ENCODE data around the gene ITGAD.

The ITGAD gene

DNA sequence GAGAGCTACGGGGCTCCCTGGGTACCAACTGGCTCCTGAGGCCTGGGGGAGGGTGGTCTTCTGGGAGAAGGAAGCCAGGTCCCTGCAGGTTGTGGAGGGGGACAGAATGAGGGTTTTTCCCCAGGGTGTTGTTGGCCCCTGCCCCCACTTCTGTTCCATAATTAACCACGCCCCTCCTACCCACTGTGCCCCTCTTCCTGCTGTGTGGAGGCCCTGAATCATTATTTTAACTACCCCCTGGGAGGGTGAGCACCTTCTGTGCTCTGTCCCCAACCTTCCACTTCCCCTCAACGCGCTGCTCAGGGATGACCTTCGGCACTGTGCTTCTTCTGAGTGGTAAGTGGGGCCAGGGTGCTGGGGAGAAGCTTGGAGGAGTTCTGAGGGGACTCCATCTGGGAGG lies at the start of gene ITGAD:
Gene ITGAD (plus strand): TSS at position 280 of the 400 bp plus-strand sequence. CDS start 26 bp downstream, at position 306.
- no peak for DNase-seq (ENCODE audit: low read depth in 1 of 2, low spot score in 1 of 2)

DNA sequence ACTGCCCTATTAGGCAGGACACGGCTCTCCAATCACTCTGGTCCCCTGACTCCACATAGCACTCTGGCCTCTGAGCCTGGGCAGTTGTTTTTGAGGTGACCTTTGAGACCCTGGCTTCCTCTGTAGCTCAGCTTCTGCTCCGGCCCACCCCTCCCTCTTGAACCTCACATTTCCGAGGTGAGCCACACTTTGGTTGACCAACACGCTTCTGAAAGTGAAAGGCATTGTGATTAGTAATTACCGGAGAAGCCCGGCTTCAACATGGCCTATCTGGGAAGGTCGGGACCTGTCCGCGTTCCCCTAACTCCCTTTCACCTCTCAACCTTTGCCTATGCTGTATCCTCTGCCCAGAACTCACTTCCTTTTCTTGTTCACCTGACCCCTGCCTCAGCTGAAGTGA lies 48.4 kb upstream of the ITGAD start:
- no peak for DNase-seq (ENCODE audit: low read depth in 1 of 2, low spot score in 1 of 2)

DNA sequence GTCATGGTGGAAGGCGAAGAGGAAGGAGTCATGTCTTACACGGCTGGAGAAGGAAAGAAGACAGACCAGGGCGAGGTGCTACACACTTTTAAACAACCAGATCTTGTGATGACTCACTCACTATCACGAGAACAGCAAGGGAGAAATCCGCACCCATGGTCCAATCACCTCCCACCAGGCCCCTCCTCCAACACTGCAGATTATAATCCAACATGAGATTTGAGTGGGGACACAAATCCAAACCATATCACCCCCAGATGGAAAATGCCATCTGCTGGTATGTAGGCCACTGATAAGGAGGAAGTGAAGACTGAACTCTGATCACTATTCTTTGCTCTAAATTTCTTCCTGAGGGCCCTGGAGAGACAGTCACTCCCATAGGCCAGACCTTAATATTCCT lies 45.7 kb upstream of the ITGAD start:
- no peak for DNase-seq (ENCODE audit: low read depth in 1 of 2, low spot score in 1 of 2)

DNA sequence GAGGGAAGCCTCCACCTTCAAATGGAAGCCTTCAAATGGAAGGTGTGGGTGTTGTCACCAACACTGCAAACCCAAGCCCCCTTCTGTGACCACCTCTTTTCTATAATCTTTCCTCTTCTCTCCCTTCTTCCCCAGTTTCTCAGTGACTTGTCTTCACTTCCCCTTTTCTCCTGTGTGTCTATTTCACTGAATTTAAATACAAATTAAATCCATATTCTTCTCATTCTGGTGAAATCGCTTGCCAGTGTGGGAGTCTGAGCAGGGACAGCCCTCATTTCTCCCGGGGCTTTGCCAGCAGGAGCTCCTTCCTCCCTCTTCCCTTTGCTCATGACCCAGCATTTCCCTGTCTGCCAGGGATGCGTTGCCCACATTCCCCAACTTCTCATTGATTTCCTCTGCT lies 44.6 kb upstream of the ITGAD start:
- no peak for DNase-seq (ENCODE audit: low read depth in 1 of 2, low spot score in 1 of 2)

DNA sequence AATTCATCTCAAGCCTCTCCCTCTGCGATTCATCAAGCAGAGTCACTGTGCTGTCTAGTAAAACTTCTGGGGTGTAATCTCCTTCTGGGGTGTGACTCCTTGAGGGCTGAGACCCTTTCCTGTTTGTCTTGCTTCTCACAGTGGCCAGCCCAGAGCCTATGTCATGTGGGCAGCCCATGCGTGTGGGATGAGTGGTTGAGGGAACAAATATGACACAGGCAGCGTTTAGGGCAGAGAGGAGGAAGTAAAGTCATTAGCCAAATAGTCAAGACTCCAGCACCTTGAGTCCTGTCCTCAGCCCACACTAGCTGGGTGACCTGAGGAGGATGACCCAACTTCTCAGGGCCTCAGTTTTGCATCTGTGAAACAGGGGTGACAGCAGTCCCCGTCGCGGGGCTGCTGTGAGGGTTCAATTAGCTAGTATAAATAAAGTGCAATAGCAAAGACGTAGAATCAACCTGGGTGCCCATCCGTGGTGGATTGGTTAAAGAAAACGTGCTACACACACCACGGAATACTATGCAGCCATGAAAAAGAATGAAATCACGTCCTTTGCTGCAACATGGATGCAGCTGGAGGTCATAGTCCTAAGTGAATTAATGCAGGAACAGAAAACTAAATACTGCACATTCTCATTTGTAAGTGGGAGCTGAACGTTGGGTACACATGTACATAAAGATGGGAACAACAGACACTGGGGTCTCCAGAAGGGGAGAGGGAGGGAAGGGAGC lies 42.7 kb upstream of the ITGAD start:
- DNase-seq (ENCODE audit: low read depth in 1 of 2, low spot score in 1 of 2): no peak

DNA sequence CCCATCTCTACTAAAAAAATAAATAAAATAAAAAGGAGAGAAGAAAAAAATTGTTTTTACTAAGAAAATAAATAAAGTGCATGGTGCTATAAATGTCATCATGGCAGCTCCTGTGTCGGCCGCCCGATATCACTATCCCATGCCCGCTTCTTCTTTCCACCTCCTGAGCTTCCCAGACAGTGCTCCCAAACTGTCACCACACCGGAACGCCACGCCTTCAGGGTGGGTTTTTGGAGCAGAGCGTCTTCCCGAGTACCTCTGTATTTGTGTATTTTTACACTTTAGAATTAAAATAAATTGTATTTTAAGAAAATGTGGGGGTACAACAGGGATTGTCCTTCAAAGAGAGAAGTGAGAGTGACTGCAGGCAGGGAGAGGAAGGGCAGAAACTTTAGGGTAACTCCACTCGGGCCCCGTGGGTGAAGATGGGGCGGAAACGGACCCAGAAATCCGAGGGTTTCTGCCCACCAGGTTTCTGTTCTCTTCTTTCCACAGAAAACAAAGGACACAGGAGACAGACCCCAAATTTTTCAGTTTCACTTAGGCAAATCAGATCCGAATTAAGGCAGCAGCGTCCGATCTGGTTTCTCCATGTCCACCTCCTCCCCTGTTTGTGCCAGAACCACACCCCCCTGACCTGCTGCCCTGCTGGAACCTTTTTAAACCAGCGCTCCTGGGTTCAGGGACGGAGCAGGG lies 41.7 kb upstream of the ITGAD start:
- DNase-seq (ENCODE audit: low read depth in 1 of 2, low spot score in 1 of 2): no peak

DNA sequence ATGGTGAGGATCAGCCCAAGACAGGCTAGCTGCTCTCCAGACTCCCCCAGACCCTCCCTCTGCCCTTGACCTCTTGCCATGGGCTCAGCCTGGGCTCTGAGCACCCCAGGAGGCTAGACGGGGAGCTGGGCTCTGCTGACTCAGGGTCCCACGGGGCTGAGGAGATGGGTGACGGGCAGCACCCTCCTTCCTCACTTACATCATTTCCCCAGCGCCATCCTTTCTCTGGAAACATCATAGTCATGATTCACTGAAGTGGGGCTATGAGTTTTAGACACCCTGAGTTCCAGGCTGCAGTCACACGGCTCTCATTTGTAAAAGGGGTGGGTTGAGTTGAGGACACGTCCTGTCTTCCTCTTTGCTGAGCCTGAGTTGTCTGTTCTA lies 41.2 kb upstream of the ITGAD start:
- DNase-seq (ENCODE audit: low read depth in 1 of 2, low spot score in 1 of 2): no peak

DNA sequence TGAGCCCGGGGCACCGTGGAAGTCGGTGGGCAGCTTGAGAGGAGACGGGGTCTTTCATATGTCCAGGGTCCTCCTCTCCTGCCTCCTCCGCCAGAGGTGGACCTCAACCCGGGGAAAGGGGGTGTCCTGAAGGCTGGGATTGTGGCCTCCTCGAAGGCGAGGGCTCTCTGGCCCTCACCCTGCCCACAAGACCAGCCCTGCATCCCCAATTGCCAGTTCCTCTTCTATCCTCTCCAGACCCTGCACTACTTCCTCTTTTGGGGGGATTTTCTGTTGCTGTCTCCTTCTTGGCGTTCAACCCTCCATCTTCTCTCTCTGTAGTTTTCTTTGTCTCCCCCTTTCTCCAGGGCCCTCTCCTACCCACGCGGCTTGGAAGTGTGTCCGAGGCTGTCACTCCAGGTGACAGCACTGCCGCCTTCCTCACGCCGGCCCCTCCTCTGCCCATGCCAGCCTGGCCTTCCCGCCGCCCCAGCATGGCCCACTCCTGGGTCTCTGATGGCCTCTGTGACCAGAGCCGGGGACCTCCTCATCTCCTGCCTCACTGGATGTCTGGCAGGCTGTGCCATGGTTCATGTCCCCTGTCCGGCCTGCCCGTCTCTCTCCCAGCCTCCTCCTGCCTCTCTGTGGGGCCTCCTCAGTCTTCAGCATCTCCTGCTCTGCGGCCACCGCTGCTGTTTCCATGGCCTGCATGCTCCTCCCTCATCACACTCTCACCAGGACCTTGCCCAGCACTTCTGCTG lies 40.6 kb upstream of the ITGAD start:
- DNase-seq (ENCODE audit: low read depth in 1 of 2, low spot score in 1 of 2): no peak

DNA sequence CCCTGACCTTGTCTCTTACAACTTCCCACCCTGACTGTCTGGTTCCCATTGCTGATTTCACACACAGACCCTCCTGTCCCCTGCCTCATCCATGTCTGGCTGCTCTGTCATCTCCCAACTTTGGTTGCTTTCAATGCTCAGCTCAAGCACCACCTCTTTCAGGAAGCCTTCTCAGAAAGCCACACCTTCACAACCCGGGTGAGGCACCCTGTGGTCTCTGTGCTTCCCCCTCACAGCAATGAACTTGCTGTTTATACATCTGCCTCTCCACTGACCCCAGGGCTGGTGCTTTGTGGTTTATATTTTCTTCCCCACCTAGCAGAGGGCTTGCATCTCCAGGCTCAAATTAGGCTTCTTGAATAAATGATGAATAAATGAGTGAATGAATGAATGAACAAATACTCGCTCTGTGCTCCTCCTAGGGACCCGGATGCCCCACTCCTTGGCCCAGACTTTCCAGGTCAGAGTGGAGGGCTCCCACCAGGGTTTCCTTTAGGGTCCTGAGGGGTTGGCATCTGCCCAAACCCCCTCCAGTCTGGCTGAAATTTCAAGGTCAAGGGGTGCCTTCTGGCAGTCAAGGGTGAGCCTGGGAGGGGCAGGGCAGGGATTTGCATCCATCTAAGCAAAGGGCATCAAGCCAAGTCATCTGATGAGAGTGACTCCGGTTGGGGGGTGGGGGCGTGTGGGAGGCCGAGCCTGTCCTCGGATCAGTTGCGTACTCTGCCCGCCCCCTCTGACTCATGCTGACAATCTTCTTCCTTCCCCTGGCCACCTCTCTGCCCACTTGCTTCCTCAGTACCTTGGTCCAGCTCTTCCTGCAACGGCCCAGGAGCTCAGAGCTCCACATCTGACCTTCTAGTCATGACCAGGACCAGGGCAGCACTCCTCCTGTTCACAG lies 38.5 kb upstream of the ITGAD start, which contains the start of gene ITGAX:
Gene ITGAX (plus strand): TSS at position 783 of the 898 bp plus-strand sequence. CDS start 79 bp downstream, at position 862.
- DNase-seq (ENCODE audit: low read depth in 1 of 2, low spot score in 1 of 2): no peak

DNA sequence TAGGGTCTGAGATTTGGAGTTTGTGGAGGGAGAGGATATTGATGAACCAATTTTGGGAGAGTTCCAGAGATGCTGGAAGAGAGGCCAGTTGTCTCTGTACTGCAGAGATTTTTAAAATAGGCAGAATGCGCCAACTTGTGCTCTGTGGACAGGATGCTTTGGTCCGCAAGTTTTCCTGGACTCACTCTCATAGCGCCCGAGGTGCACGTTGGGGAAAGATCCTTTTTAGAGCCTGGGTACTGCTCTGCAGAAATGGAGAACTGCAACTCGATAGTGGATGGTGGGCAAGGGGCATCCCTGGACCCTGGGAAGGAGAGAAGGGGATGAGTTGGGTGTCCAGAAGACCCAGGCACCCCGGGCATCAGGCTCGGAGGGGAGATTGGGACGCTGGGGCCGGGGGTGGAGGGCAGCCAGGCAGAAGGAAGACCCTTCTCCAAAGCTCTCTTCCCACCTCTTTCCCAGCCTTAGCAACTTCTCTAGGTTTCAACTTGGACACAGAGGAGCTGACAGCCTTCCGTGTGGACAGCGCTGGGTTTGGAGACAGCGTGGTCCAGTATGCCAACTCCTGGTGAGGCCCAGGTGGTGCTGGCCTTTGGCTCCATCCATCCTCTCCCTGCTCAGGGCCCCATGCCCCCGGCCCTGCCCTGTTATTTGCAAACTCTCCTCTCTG lies 37.6 kb upstream of the ITGAD start:
- no peak for DNase-seq (ENCODE audit: low read depth in 1 of 2, low spot score in 1 of 2)

DNA sequence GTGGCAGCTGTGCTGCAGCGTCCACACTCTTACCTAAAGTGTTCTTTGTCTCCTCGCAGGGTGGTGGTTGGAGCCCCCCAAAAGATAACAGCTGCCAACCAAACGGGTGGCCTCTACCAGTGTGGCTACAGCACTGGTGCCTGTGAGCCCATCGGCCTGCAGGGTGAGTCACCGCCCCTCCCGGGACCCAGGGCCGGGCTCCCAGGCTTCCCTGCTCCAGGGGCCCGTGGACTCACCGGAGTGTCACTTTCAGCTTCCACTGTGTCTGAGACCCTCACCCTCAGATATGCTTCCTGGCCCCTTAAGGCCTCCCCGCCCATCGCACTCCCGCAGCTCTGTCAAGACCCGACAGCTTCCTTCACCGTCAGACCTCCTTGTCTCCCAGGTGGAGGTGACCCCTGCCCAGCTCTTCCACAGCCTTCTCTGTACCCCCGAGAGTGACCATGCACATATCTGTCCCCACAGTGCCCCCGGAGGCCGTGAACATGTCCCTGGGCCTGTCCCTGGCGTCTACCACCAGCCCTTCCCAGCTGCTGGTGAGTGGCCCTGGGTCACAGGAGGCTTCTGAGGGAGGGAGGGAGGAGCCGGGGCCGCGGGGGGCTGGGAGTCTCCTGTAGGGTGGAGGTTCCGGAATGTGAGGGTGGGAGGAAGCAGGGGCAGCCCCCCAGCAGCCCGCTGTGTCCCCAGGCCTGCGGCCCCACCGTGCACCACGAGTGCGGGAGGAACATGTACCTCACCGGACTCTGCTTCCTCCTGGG lies 36.4 kb upstream of the ITGAD start:
- no peak for DNase-seq (ENCODE audit: low read depth in 1 of 2, low spot score in 1 of 2)

DNA sequence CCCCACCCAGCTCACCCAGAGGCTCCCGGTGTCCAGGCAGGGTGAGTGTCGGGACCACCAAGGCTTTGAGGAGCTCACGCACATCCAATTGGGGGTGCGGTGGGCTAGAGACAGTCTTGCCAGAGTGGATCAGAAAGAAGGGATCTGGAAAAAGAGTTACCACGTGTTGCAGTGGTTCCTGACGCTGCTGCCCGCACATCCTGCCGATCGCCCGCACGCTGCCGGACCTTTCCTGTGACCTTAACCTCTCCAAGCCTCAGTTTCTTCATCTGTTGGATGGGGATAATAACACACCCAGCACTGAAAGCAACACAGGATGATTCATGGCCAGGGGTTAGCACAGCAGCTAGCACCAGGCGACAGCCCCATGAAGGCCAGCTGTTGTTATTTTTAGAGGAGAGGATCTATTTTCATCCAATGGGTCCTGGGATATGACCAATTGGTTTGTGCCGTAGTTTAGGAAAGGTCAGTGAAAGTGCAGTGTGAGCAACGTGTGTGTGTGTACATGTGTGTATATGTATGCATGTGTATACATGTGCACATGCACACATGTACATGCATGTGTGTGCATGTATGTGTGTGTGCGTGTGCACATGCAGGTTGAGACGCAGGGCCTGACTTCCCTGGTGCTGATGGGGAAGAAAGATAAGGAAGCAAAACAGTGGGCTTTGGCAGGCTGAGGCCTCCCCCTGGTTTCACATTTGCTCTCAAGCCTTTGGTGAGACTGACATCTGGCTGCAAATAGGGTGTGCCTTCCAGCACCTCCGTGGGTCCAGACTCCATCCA lies 35.6 kb upstream of the ITGAD start:
- no peak for DNase-seq (ENCODE audit: low read depth in 1 of 2, low spot score in 1 of 2)

DNA sequence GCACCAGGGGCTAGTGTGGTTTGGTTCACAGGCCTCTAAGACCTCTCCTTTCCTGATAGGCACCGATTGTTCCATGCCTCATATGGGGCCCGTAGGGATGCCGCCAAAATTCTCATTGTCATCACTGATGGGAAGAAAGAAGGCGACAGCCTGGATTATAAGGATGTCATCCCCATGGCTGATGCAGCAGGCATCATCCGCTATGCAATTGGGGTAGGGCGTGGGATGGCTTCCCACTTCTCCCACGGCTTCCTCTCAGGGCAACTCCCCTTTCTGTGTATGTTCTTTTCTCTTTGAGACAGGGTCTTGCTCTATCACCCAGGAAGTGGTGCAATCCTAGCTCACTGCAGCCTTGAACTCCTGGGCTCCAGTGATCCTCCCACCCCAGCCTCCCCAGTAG lies 32.9 kb upstream of the ITGAD start:
- DNase-seq (ENCODE audit: low read depth in 1 of 2, low spot score in 1 of 2): no peak

DNA sequence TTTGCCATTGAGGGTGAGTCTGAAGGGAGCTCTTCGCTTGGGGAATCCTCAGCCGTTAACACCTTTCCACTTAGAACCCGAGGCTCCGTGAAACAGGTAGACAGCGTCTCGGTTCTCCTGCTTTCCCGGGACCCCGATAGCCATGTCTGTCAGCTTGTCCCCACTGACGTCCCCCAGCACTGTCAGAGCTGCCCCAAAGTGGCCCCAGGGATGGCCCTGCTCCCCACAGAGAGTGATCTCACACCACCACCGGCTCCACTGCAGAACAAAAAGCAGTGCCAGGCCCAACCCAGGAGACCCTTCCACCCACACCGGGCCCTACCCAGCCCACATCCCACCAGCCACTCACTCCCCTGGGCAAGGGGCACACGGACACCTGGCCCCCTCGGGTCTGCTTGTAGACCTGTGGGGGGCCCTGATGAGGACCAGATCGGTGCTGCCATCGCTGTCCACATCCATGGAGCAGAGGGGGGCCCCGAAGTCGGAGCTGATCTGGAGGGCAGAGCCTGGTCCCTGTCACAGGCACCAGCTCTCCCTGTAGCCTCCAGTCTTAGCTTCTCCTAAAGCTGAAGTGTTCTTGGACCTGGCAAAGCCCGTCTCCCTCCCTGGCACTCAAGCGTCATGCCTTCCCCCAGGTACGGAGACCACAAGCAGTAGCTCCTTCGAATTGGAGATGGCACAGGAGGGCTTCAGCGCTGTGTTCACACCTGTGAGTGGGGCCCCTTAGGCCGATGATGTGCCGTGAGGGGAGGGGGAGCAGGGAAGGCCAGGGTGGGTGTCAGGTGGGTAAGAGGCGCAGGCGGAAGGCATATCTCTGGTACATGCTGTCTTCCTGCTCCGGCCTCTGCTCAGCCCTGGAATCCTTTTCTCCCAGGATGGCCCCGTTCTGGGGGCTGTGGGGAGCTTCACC lies 31.7 kb upstream of the ITGAD start:
- DNase-seq (ENCODE audit: low read depth in 1 of 2, low spot score in 1 of 2): no peak

DNA sequence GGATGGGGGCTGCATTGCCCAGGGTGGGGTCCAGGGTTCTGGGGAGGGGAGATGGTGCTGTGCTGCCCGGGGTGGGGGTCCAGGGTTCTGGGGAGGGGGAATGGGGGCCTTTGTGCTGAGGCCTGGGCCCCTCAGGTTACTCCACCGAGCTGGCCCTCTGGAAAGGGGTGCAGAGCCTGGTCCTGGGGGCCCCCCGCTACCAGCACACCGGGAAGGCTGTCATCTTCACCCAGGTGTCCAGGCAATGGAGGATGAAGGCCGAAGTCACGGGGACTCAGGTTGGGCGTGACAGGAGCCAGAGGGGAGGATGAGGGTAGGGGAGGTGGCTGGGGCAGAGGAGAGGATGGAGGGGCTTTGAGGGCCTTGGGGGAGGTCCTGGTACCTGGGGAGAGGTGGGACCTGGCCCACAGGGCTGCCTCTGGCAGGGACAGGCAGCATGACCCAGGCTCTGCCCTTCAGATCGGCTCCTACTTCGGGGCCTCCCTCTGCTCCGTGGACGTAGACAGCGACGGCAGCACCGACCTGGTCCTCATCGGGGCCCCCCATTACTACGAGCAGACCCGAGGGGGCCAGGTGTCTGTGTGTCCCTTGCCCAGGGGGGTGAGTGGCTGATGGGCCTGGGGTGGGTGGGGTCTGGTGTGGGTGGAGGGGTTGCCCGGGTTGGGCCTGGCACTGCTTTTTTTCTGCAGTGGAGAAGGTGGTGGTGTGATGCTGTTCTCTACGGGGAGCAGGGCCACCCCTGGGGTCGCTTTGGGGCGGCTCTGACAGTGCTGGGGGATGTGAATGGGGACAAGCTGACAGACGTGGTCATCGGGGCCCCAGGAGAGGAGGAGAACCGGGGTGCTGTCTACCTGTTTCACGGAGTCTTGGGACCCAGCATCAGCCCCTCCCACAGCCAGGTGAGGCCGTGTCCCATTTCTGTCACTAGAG lies 30.4 kb upstream of the ITGAD start:
- no peak for DNase-seq (ENCODE audit: low read depth in 1 of 2, low spot score in 1 of 2)

DNA sequence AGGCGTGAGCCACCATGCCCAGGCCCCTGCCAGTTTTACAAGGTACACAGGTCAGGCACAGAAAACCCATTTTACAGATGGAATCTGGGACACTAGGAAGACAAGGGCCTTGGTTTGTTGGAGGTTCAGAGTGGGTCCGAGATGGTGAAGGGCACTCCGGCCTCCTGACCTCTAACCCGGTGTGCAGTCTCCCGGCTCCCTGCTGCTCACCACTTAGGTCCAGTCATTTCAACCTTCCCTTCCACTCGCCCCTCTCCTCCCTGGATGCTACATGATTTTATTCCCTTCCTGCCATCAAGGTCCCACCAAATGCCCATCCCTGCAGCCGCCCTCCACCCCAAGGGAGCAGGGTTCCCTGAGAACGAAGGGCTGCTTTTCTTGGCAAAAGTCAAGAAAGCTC lies 29.4 kb upstream of the ITGAD start:
- DNase-seq (ENCODE audit: low read depth in 1 of 2, low spot score in 1 of 2): no peak

DNA sequence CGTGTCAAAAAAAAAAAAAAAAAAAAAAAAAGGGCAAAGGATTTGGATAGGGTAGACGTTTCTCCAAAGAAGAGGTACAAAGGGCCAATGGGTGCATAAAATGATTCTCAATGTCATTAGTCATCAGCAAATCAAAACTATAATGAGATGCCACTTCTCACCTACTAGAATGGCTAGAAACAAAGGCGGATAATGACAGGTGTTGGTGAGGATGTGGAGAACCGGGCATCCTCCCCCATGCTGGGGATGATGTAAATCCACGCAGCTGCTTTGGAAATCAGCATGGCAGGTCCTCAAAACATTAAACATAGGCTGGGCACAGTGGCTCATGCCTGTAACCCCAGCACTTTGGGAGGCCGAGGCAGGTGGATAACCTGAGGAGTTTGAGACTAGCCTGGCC lies 28.7 kb upstream of the ITGAD start:
- DNase-seq (ENCODE audit: low read depth in 1 of 2, low spot score in 1 of 2): no peak

Measured in stimulated activated CD4-positive, alpha-beta T cell treated with anti-CD3 and anti-CD28 coated beads, Interleukin-15, amount 100 ng/mL, for 1 hour (primary cell).